Measurements from ENCODE around the gene RPL27. TPM values are rescaled to one million over a fixed set of nuclear protein-coding genes. Genes with fewer than 3 reads are reported as not detected.

The RPL27 gene
- total and polyA plus RNA-seq, 2 donors (not counting 3 experiments of a cell fraction or from before 2014, with no cell fraction given) = 1,014 to 2,467 TPM

DNA sequence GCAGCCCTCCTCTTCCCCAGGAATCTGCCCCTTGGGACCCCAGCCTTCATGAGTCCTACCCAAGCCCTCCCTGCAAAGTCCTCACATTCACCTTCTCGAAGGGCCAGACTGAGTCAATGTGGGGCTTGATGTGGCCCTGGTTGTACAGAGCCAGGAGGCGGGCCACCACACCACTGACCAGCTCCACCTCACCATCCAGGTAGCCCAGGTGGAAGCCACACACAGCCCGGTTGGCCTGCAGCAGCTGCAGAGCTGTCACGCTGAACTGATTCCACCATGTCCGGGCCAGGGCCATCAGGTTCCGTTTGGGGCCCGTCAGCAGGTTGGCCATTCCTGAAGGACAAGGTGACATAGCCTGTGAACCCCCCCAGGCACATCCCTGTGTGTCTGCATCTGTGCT lies 18.0 kb downstream of the RPL27 start:
- Histone ChIP-seq H3K27ac (ENCODE audit: insufficient read depth, low read depth, low read length) (no peak overlapping the region), H3K36me3 (ENCODE audit: control insufficient read depth in 2 of 2, extremely low read depth in 1 of 2, insufficient read depth in 2 of 2, low read length in 2 of 2) (peaks cover 3 to 34% of the 10 kb centered on the region in 2 experiments), H3K4me1 (ENCODE audit: control insufficient read depth, extremely low read depth, insufficient read depth, low read length) (peaks cover 37% of the 10 kb centered on the region), H4K20me1 (replicated peaks; ENCODE audit: control insufficient read depth, extremely low read depth, insufficient read depth, low read length) (no peaks in the 10 kb centered on the region), H3K9me3 (replicated peaks; ENCODE audit: control insufficient read depth, insufficient read depth, low read length) (no peaks in the 10 kb centered on the region), H3K79me2 (ENCODE audit: control insufficient read depth, insufficient read depth, low read length) (peaks cover 28% of the 10 kb centered on the region), H3K4me3 (replicated peaks in 1 of 3; ENCODE audit: insufficient read depth in 1 of 3, low read depth in 1 of 3, low read length in 3 of 3) (no peak overlapping the region), H3K27me3 (ENCODE audit: control insufficient read depth in 2 of 2, insufficient read depth in 2 of 2, low read length in 2 of 2) (no peaks in the 10 kb centered on the region), H3K9me1 (replicated peaks; ENCODE audit: control insufficient read depth, extremely low read depth, insufficient read depth, low read length) (no peaks in the 10 kb centered on the region), H3K4me2 (ENCODE audit: insufficient read depth, low read length) (no peak overlapping the region), H3K9ac (replicated peaks; ENCODE audit: extremely low read depth, insufficient read depth, low read length) (no peak overlapping the region), H2AFZ (ENCODE audit: low read depth, low read length) (no peak overlapping the region)
- FAIRE-seq (no peak), DNase-seq (ENCODE audit: low read depth, low spot score) (no peak)
- dilution Hi-C loops (cut with MboI; ENCODE audit: extremely low pct_ligation_motif_present, low sequenced_read_pairs) (no loop called here), intact Hi-C loops (cut with micrococcal nuclease) (no loop called here)
- ChIA-PET POLR2A (no interaction called here), CTCF (interaction anchor here (1.3 kb wide), 1 partner anchor 10 kb away, joined by 6 read pairs; the partner anchor contains the start of gene IFI35)
- TF ChIP-seq FOS (IDR thresholded peaks at IDR 0.05; ENCODE audit: borderline replicate concordance, insufficient read depth, low read length) = no peak
- TF ChIP-seq POLR2A (IDR thresholded peaks at IDR 0.05; ENCODE audit: low read depth, low read length) = no peak
- TF ChIP-seq, protein P1, sequence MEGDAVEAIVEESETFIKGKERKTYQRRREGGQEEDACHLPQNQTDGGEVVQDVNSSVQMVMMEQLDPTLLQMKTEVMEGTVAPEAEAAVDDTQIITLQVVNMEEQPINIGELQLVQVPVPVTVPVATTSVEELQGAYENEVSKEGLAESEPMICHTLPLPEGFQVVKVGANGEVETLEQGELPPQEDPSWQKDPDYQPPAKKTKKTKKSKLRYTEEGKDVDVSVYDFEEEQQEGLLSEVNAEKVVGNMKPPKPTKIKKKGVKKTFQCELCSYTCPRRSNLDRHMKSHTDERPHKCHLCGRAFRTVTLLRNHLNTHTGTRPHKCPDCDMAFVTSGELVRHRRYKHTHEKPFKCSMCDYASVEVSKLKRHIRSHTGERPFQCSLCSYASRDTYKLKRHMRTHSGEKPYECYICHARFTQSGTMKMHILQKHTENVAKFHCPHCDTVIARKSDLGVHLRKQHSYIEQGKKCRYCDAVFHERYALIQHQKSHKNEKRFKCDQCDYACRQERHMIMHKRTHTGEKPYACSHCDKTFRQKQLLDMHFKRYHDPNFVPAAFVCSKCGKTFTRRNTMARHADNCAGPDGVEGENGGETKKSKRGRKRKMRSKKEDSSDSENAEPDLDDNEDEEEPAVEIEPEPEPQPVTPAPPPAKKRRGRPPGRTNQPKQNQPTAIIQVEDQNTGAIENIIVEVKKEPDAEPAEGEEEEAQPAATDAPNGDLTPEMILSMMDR (IDR thresholded peaks at IDR 0.05; ENCODE audit: extremely low read depth in 1 of 2, insufficient read depth in 1 of 2, low read depth in 1 of 2, low read length in 2 of 2) = no peak
- TF ChIP-seq EZH2 (IDR thresholded peaks at IDR 0.05; ENCODE audit: borderline replicate concordance, low read depth, low read length, severe bottlenecking) = no peak
- TF ChIP-seq, protein P2, sequence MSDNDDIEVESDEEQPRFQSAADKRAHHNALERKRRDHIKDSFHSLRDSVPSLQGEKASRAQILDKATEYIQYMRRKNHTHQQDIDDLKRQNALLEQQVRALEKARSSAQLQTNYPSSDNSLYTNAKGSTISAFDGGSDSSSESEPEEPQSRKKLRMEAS (IDR thresholded peaks at IDR 0.05; ENCODE audit: insufficient read depth, insufficient read length) = no peak
- TF ChIP-seq JUN (IDR thresholded peaks at IDR 0.05; ENCODE audit: borderline replicate concordance, insufficient read depth, insufficient read length, low read depth) = no peak
- TF ChIP-seq POLR2AphosphoS5 (IDR thresholded peaks at IDR 0.05; ENCODE audit: insufficient read depth, low read depth, low read length) = no peak
- no TSS peak for BruUV-seq (replicated peaks)

All from endothelial cell of umbilical vein (primary cell).